Iris pigment epithelial cell (primary cell): ENCODE measurements around the gene DAAM1.
A peak's percentile ranks its signal among the peaks of the same experiment; 100 is the strongest.

Experiments
- DNase-seq: peaks from one replicate; pipeline ENCODE4 v3.0.0-alpha.2; 2011; ENCODE audit warnings: low read depth

DAAM1 gene

DNA sequence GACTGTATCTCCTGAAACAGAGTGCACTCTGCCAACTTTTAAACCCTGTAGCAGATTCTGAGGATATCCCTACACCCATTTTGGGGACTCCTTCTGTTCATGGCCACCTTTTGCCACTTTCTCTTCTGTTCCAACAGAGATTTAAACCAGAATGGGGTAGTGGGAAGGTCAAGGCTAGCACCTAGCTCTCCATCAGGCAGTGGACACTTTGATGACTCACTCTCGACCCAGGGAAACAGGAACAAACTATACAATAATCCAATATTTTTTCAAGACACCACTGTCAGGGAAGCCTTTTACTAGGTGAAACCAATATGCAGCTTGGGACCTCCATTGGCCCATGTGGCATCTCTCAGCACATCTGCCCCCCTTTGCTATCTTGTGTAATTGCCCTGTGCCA, 103.6 kb downstream of the DAAM1 start:
- DNase-seq: no peak

GRCh38 chr14:59292921-59293534, 104.6 kb downstream of the DAAM1 start:
- DNase-seq: no peak

DNA sequence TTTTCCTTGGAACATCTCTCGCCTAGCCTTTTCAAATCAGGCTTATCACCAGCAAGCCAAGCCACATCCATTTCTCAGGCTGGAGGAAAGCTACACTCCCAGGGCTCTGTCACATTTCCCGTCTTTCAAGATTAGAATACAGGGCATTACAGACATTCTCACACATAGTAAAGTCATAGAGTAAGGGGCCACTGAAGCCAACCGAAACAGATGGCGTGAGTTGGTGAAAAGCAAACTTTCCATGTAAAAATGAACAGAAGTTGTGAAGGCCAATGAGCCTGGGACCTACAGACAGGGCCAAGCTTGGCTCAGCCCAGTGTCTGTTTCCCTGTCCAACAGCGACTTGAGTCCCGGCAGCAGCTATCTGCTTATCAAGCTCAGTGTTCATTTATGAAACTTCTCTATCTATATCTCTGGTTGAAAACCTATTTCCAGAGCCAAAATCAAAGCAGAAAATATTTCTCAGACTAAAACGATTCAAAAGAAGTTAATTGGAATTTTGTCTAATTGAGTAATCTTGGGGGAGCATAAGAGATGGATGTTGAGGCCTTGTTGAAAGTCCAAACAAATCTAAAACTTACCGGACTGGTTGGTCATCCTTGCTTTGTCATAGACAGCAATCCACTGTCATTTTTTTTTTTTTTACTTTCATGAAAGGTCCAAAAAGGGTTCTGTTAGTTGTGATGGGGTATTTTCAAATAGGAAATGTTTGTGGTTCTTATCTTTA, 105.6 kb downstream of the DAAM1 start:
- DNase-seq: no peak

DNA sequence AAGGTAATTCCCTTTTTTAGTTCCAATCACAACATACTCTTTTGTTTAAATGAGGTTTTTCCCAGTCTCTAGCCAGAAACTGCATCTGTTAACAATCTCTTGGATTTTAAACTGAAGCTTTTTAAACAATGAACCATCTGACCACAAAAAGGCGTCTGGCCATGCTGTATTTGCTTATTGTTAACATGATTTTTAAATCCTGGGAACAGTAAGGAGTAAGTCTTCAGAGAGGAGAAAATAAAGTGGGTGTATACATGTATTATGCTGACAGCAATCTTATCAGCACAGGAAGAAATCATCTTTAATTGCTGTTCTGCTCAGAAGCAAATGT, 106.2 kb downstream of the DAAM1 start:
- DNase-seq: no peak

DNA sequence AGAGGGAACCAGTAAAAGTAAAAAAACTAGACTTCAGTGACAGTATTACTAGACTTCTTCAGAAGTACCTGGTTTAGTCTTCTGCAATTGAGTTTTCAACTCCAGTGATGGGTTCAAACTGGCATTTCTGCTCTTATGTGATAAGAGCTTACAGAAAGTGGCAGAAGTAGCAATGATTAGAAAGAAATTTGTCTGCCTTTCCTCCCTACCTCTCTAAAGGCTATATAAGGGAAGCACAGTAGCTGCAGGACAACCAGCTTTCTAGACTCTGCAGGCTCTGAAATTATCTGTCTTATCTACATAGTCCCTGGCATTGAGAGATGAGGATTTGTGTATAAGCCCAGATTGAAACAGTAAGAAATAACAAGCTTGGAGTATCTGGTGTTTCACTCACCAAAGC, 107.5 kb downstream of the DAAM1 start:
- no peak for DNase-seq

- DNase-seq: no peak
These were observed 108.0 kb downstream of the DAAM1 start for GRCh38 chr14:59296508-59296907.

GRCh38 chr14:59297071-59297776, 108.8 kb downstream of the DAAM1 start:
- no peak for DNase-seq

DNA sequence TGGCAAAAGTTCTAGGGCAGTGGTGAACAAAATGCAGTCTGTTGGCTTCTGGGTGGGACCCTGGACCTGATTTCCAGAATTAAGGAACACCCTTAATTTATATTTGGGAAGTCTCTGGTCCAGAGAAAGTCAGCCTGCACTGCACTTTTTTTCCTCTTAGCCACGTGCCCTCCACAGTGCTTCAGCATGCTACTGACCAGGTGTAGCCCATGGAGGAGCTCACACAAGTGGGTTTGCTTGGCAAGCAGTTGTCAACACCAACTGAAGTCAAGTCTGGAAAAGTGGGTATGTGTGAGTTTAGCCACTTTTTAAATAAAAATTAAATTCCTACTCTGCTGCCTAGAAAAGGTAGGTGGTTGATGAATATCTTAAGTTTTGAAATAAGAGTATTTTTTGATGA, 111.3 kb downstream of the DAAM1 start:
- DNase-seq: no peak

DNA sequence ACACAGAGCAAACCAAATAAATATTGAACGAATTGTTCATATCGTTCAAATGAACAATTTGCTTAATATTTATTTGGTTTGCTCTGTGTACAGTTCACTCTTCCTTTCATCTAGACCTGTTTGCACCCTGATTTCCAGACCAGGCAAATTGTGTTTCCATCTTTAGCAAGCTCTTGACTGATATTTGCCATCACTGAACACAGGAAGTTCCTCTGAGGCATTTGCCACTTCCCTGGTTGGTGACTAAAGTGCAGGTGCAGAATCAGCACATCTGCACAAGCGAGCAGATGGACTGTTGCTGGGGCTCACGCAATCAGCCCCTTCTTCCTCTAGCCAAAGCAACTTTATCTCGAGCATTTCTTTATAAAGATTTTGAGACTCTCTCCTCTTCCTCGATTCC, 112.9 kb downstream of the DAAM1 start:
- DNase-seq: no peak

GRCh38 chr14:59302313-59302712, 113.8 kb downstream of the DAAM1 start:
- no peak for DNase-seq

- no peak for DNase-seq
These were observed 114.7 kb downstream of the DAAM1 start for GRCh38 chr14:59303216-59303615.

DNA sequence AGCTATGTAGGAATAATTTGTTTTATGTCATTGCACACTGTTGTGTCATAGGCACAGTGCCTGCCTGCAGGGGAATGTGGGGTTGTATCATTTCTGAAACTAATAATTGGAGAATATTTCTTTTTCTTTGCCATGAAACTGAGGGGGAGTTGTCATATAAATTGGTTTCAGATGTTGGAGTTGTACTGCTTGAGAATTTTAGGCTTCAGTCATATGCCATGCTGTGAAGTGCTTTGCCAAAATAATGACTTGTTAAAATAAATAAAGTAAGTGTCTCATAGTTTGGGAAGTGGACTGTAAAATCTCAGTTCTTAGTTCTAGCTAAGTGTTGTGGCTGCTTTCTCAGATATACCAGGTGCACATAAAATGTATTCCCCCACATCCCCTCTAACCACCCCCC, 116.8 kb downstream of the DAAM1 start:
- DNase-seq: no peak

DNA sequence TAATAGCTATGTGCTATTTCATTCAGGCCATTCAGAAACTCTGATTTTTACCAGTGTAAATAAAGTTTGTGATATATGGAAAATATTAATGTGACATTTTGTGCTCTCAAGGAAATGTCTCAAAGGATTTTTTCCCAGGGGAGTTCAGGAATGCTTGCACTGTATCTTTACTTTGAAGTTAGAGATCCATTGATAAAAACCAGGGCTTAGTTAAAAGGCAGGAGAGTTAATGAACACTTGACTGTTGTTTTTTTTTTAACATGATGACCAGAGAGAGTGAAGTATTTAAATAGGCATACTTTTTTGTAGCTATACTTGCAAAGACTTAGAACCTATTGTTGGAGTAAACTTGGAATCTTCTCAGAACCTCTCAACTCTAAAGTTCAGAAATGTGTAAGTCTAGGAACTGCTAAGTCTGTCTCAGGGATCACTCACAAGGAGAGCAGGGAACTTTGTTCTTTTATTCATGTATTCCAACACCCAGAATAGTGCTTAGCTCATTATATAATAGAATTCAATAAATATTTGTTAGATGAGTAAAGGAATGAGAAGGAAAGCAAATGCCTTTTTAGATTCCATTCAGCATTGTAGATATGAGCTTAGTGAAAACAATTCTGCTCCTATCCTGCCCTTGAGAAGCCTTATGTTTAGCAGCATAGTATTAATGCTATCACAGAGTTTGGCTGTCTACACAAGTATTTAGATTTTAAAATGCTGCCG, 117.5 kb downstream of the DAAM1 start:
- DNase-seq: peak; percentile 81

GRCh38 chr14:59306775-59307174, 118.3 kb downstream of the DAAM1 start:
- DNase-seq: peak; percentile 91

GRCh38 chr14:59308086-59308485, 119.6 kb downstream of the DAAM1 start:
- DNase-seq: no peak

- DNase-seq: no peak
These were observed 120.2 kb downstream of the DAAM1 start for GRCh38 chr14:59308673-59309072.

- no peak for DNase-seq
These were observed 120.9 kb downstream of the DAAM1 start for GRCh38 chr14:59309291-59309900.

DNA sequence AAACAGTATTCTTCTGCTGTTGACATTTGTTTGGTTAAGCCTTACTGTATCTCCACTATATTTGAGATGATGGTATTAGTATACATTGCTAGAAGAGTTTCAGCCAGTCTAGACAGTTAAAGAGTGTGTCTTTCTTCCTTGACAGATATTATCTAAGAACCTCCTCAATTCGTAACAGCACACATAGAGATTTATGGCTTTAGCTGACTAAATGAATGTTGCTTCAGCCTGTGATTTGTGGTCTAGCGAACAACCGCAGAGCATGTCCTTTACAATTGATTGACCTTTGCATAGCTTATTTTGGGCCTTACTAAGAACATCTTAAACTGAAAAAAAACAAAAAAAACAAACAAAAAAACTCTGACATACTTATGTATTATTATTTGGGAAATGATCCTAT, 122.2 kb downstream of the DAAM1 start:
- peak; percentile 60 for DNase-seq

- DNase-seq: no peak
These were observed 123.3 kb downstream of the DAAM1 start for GRCh38 chr14:59311723-59312122.

DNA sequence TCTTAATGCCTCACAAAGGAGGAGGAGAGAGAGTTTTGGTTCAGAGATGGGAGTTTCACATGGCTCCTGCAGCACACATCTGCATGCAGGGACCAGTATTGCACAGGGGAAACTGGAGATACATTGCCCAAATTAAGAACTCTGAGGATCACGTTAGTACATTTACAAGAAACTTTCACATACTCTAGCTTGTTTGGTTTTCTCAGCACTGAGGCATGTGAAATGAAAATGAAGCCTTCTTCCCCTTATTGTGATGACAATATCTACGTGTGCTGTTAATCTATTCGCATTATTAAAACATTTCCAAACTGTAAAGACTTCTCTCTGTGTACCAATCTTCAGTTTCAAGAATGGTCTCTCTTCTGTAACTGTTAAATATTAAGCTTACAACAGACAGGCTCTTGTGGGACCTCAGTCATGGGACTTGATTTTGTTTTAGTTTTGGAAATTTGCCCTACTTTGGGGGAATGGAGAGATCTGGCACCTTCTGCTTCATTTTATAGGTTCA, 124.7 kb downstream of the DAAM1 start:
- DNase-seq: no peak

GRCh38 chr14:59313658-59314608, 125.5 kb downstream of the DAAM1 start:
- DNase-seq: no peak
